Peyer's patch (tissue), 4 donors: ENCODE results near the gene KLHDC3. TPM values are rescaled to one million over a fixed set of nuclear protein-coding genes. Genes with fewer than 3 reads are reported as not detected.
A peak's percentile ranks its signal among the peaks of the same experiment; 100 is the strongest.

Experiments
- DNase-seq, 3 donors: peaks; one replicate each; pipeline ENCODE4 v3.0.0-alpha.2; 2017 to 2019
- H3K27ac ChIP-seq, 4 donors: fragments of 200-600 bp; sonication (generic); one replicate each; pipeline ENCODE4 v1.5.1; 2016 to 2019
- H3K27me3 ChIP-seq, 2 donors: fragments of 200-600 bp; sonication (generic); one replicate each; pipeline ENCODE4 v1.5.1; 2019
- H3K36me3 ChIP-seq, 3 donors: fragments of 200-600 bp; sonication (generic); one replicate each; pipeline ENCODE4 v1.5.1; 2016 to 2019
- H3K4me1 ChIP-seq, 4 donors: fragments of 200-600 bp; sonication (generic); one replicate each; pipeline ENCODE4 v1.5.1; 2016 to 2019
- H3K4me3 ChIP-seq, 4 donors: fragments of 200-600 bp; sonication (generic); 1 replicate in 3 of 4; 2 replicates in 1 of 4; pipeline ENCODE4 v1.5.1; 2016 to 2019; ENCODE audit warnings: mild to moderate bottlenecking in 1 of 4
- H3K9me3 ChIP-seq, 4 donors: fragments of 200-600 bp; sonication (generic); one replicate each; pipeline ENCODE4 v1.5.1; 2016 to 2019; ENCODE audit warnings: mild to moderate bottlenecking in 1 of 4
- POLR2A ChIP-seq, 2 donors: fragments of 450-650 bp; IDR thresholded peaks; one replicate each; pipeline ENCODE4 v1.5.1; 2017; ENCODE audit warnings: antibody characterized with exemption in 2 of 2, mild to moderate bottlenecking in 2 of 2, moderate library complexity in 2 of 2
- total RNA-seq, 4 donors: library from RNA; depleted of rRNA; stranded (reverse); fragments of >200 nt; gene quantifications; one replicate each; pipeline ENCODE4 v1.1.0, GENCODE V29; 2016
- TF ChIP-seq, protein P1 (sequence below), 6 experiments: fragments of 450-650 bp in 4 of 6; fragments of 200-600 bp in 2 of 6; sonication (generic) in 1 of 6; IDR thresholded peaks; one replicate each; pipeline ENCODE4 v1.5.1; 2017 to 2019; ENCODE audit warnings: antibody characterized with exemption in 6 of 6, mild to moderate bottlenecking in 3 of 6, moderate library complexity in 1 of 6

KLHDC3 gene, protein sequence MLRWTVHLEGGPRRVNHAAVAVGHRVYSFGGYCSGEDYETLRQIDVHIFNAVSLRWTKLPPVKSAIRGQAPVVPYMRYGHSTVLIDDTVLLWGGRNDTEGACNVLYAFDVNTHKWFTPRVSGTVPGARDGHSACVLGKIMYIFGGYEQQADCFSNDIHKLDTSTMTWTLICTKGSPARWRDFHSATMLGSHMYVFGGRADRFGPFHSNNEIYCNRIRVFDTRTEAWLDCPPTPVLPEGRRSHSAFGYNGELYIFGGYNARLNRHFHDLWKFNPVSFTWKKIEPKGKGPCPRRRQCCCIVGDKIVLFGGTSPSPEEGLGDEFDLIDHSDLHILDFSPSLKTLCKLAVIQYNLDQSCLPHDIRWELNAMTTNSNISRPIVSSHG
- 10 to 100 TPM; 38.8 to 59.2 (median 52.6) TPM for total RNA-seq

GRCh38 chr6:43013843-43014433, at the start of gene KLHDC3, which contains the start of gene MEA1:
Gene KLHDC3, plus strand, starts transcription at chr6:43014249. Its CDS starts 2,944 bp downstream, at chr6:43017193.
Gene MEA1, minus strand, starts transcription at chr6:43013946. Its CDS starts 133 bp downstream, at chr6:43013813.
- Histone ChIP-seq H3K4me3 (peak within 1 kb of the TSS; percentile 58 to 89 (median 66)), H3K9me3 (no peaks in the 10 kb centered on the region), H3K4me1 (peaks cover 0 to 41% (median 10%) of the 10 kb centered on the region in 4 donors), H3K27ac (peak within 1 kb of the TSS; percentile 72 to 83 (median 76)), H3K27me3 (no peaks in the 10 kb centered on the region), H3K36me3 (peaks cover 0 to 52% (median 0%) of the 10 kb centered on the region in 3 donors)
- peak; percentile 99 to 100 (median 99) for DNase-seq
- TF ChIP-seq, protein P1, sequence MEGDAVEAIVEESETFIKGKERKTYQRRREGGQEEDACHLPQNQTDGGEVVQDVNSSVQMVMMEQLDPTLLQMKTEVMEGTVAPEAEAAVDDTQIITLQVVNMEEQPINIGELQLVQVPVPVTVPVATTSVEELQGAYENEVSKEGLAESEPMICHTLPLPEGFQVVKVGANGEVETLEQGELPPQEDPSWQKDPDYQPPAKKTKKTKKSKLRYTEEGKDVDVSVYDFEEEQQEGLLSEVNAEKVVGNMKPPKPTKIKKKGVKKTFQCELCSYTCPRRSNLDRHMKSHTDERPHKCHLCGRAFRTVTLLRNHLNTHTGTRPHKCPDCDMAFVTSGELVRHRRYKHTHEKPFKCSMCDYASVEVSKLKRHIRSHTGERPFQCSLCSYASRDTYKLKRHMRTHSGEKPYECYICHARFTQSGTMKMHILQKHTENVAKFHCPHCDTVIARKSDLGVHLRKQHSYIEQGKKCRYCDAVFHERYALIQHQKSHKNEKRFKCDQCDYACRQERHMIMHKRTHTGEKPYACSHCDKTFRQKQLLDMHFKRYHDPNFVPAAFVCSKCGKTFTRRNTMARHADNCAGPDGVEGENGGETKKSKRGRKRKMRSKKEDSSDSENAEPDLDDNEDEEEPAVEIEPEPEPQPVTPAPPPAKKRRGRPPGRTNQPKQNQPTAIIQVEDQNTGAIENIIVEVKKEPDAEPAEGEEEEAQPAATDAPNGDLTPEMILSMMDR (IDR thresholded peaks at IDR 0.05): no peak
- peak in 1 of 2 donors; percentile 56 for TF ChIP-seq POLR2A (IDR thresholded peaks at IDR 0.05)

GRCh38 chr6:42966571-42966970, 47.5 kb upstream of the KLHDC3 start:
- no peak overlapping the region for H3K4me3 ChIP-seq
- H3K4me1 ChIP-seq: no peaks in the 10 kb centered on the region
- no peak overlapping the region for H3K27ac ChIP-seq
- H3K9me3 ChIP-seq: no peaks in the 10 kb centered on the region
- no peaks in the 10 kb centered on the region for H3K27me3 ChIP-seq
- TF ChIP-seq POLR2A (IDR thresholded peaks at IDR 0.05): no peak
- TF ChIP-seq, protein P1 (IDR thresholded peaks at IDR 0.05): no peak
- DNase-seq: no peak
- H3K36me3 ChIP-seq: peaks cover 0 to 67% (median 0%) of the 10 kb centered on the region in 3 donors

DNA sequence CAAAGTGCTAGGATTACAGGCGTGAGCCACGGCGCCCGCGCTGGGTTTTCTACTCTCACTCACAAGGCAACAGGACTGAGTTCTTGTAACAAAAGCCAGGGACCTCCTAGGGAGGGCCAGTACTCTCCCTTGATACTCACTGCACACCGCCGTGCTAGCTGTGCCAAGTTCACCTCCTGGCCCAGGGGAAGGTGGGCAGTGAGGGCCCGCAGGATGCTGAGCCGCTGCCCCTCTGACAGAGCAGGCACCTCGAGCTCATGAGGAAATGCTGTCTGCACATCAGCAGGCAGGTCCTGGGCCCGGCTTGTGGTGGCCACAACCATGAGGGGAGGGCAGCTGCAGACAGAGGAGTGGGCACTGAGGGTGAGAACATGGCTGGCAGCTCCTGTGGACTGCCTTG, 46.8 kb upstream of the KLHDC3 start:
- H3K9me3 ChIP-seq: no peaks in the 10 kb centered on the region
- H3K27ac ChIP-seq: no peak overlapping the region
- no peak overlapping the region for H3K4me3 ChIP-seq
- no peaks in the 10 kb centered on the region for H3K4me1 ChIP-seq
- DNase-seq: no peak
- TF ChIP-seq, protein P1 (IDR thresholded peaks at IDR 0.05): no peak
- no peak for TF ChIP-seq POLR2A (IDR thresholded peaks at IDR 0.05)
- peaks cover 0 to 61% (median 0%) of the 10 kb centered on the region in 3 donors for H3K36me3 ChIP-seq
- no peaks in the 10 kb centered on the region for H3K27me3 ChIP-seq

- peaks cover 0 to 54% (median 0%) of the 10 kb centered on the region in 3 donors for H3K36me3 ChIP-seq
- no peaks in the 10 kb centered on the region for H3K4me1 ChIP-seq
- no peak overlapping the region for H3K27ac ChIP-seq
- no peak overlapping the region for H3K4me3 ChIP-seq
- H3K27me3 ChIP-seq: no peaks in the 10 kb centered on the region
- DNase-seq: no peak
- H3K9me3 ChIP-seq: no peaks in the 10 kb centered on the region
- TF ChIP-seq POLR2A (IDR thresholded peaks at IDR 0.05): no peak
- TF ChIP-seq, protein P1 (IDR thresholded peaks at IDR 0.05): no peak
Measured at GRCh38 chr6:42968126-42968701, 45.8 kb upstream of the KLHDC3 start.

- Histone ChIP-seq H3K27me3 (no peaks in the 10 kb centered on the region), H3K4me1 (no peaks in the 10 kb centered on the region), H3K9me3 (no peaks in the 10 kb centered on the region), H3K4me3 (no peak overlapping the region), H3K27ac (no peak overlapping the region), H3K36me3 (peaks cover 0 to 49% (median 0%) of the 10 kb centered on the region in 3 donors)
- TF ChIP-seq POLR2A (IDR thresholded peaks at IDR 0.05): no peak
- TF ChIP-seq, protein P1 (IDR thresholded peaks at IDR 0.05): no peak
- DNase-seq: no peak
Measured at GRCh38 chr6:42968783-42969182, 45.3 kb upstream of the KLHDC3 start.
